H9 (cell line): ENCODE results near the gene GSTK1. TPM values are rescaled to one million over a fixed set of nuclear protein-coding genes. Genes with fewer than 3 reads are reported as not detected.
"Not testable (repeated sequence)": the region's sequence is repeated elsewhere in the genome, so short reads cannot be mapped to it uniquely, and the experiment has no call there.

Experiments
- DNase-seq: peaks from one replicate; pipeline ENCODE4 v3.0.0-alpha.2; 2017
- H2AFZ ChIP-seq: one replicate; pipeline ENCODE4 v1.6.1; 2013; ENCODE audit warnings: mild to moderate bottlenecking, low read length, control low read depth, moderate library complexity
- H2AK5ac ChIP-seq: 2 replicates; pipeline ENCODE4 v1.6.1; 2013; ENCODE audit warnings: low read length, control low read depth, mixed read lengths; ENCODE audit not compliant: insufficient read length
- H2BK120ac ChIP-seq: one replicate; pipeline ENCODE4 v1.6.1; 2013; ENCODE audit warnings: low read depth, mild to moderate bottlenecking, low read length, control low read depth, inconsistent platforms; ENCODE audit not compliant: poor library complexity, severe bottlenecking
- H2BK12ac ChIP-seq: 2 replicates; pipeline ENCODE4 v1.6.1; 2013; ENCODE audit warnings: low read length, control low read depth, mixed read lengths, low read depth; ENCODE audit not compliant: insufficient read length
- H2BK15ac ChIP-seq: 2 replicates; pipeline ENCODE4 v1.6.1; 2013; ENCODE audit warnings: low read depth, low read length, control low read depth
- H2BK20ac ChIP-seq: one replicate; pipeline ENCODE4 v1.6.1; 2013; ENCODE audit warnings: low read depth, mild to moderate bottlenecking, low read length, control low read depth, inconsistent platforms; ENCODE audit not compliant: poor library complexity, severe bottlenecking
- H2BK5ac ChIP-seq: 2 replicates; pipeline ENCODE4 v1.6.1; 2013; ENCODE audit warnings: low read length, control low read depth, mixed read lengths; ENCODE audit not compliant: insufficient read length
- H3K14ac ChIP-seq: 2 replicates; pipeline ENCODE4 v1.6.1; 2013; ENCODE audit warnings: low read length, control low read depth; ENCODE audit not compliant: insufficient read depth
- H3K18ac ChIP-seq: 2 replicates; pipeline ENCODE4 v1.6.1; 2013; ENCODE audit warnings: low read depth, mild to moderate bottlenecking, mixed read lengths, low read length, control low read depth; ENCODE audit not compliant: insufficient read length
- H3K23ac ChIP-seq: 2 replicates; pipeline ENCODE4 v1.6.1; 2013; ENCODE audit warnings: low read length, control low read depth, mixed read lengths, low read depth; ENCODE audit not compliant: insufficient read length
- H3K23me2 ChIP-seq: 2 replicates; pipeline ENCODE4 v1.6.1; 2013; ENCODE audit warnings: low read depth, mild to moderate bottlenecking, mixed read lengths, low read length, control low read depth; ENCODE audit not compliant: insufficient read length, poor library complexity, severe bottlenecking
- H3K27ac ChIP-seq: 2 replicates; pipeline ENCODE4 v1.5.1; 2013; ENCODE audit warnings: low read length, control low read depth, mixed read lengths, low read depth; ENCODE audit not compliant: insufficient read length
- H3K27me3 ChIP-seq: 2 replicates; pipeline ENCODE4 v1.6.1; 2013; ENCODE audit warnings: low read length, control low read depth, inconsistent platforms; ENCODE audit not compliant: insufficient read depth
- H3K4ac ChIP-seq: 2 replicates; pipeline ENCODE4 v1.6.1; 2013; ENCODE audit warnings: low read depth, mild to moderate bottlenecking, control low read depth, inconsistent platforms, low read length, moderate library complexity
- H3K4me1 ChIP-seq: 2 replicates; pipeline ENCODE4 v1.6.1; 2013; ENCODE audit warnings: low read length, control low read depth, inconsistent platforms; ENCODE audit not compliant: insufficient read depth
- H3K4me2 ChIP-seq: 2 replicates; pipeline ENCODE4 v1.6.1; 2013; ENCODE audit warnings: low read length, control low read depth, mixed read lengths; ENCODE audit not compliant: insufficient read length, insufficient read depth
- H3K56ac ChIP-seq: 2 replicates; pipeline ENCODE4 v1.6.1; 2013; ENCODE audit warnings: low read depth, mild to moderate bottlenecking, mixed read lengths, low read length, control low read depth; ENCODE audit not compliant: insufficient read length
- H3K79me1 ChIP-seq: 2 replicates; pipeline ENCODE4 v1.6.1; 2013; ENCODE audit warnings: low read depth, mild to moderate bottlenecking, moderate library complexity, low read length, control low read depth, inconsistent platforms; ENCODE audit not compliant: insufficient read depth, poor library complexity, severe bottlenecking
- H3K79me2 ChIP-seq: 2 replicates; pipeline ENCODE4 v1.6.1; 2013; ENCODE audit warnings: low read length, control low read depth, inconsistent platforms; ENCODE audit not compliant: insufficient read depth
- H3K9ac ChIP-seq: 2 replicates; pipeline ENCODE4 v1.6.1; 2013; ENCODE audit warnings: low read length, control low read depth, mixed read lengths; ENCODE audit not compliant: insufficient read length; ENCODE audit errors: extremely low read depth
- H3K9me3 ChIP-seq: one replicate; pipeline ENCODE4 v1.6.1; 2013; ENCODE audit warnings: low read depth, low read length, inconsistent platforms; ENCODE audit not compliant: control insufficient read depth
- H3T11ph ChIP-seq: one replicate; pipeline ENCODE4 v1.6.1; 2013; ENCODE audit warnings: mild to moderate bottlenecking, low read length, control low read depth, inconsistent platforms
- H4K20me1 ChIP-seq: one replicate; pipeline ENCODE4 v1.6.1; 2013; ENCODE audit not compliant: control insufficient read depth, insufficient read length, insufficient read depth
- H4K5ac ChIP-seq: 2 replicates; pipeline ENCODE4 v1.6.1; 2013; ENCODE audit warnings: low read depth, mild to moderate bottlenecking, mixed read lengths, low read length, control low read depth; ENCODE audit not compliant: insufficient read length
- H4K8ac ChIP-seq: replicated peaks from 2 replicates; pipeline ENCODE4 v1.6.1; 2013; ENCODE audit warnings: low read length, control low read depth, mixed read lengths, low read depth; ENCODE audit not compliant: insufficient read length
- H4K91ac ChIP-seq: 2 replicates; pipeline ENCODE4 v1.6.1; 2013; ENCODE audit warnings: low read depth, mild to moderate bottlenecking, moderate library complexity, mixed read lengths, low read length, control low read depth; ENCODE audit not compliant: insufficient read length
- H3K27ac Mint-ChIP-seq, 3 experiments: 2 replicates in 2 of 3; 3 replicates in 1 of 3; pipeline ENCODE4 v1.8.0; 2020 to 2021; ENCODE audit warnings: mixed read lengths in 3 of 3, mild to moderate bottlenecking in 1 of 3, moderate library complexity in 1 of 3
- H3K27me3 Mint-ChIP-seq: 2 replicates; pipeline ENCODE4 v1.8.0; 2021; ENCODE audit warnings: low read depth, mild to moderate bottlenecking, moderate library complexity, mixed read lengths
- H3K36me3 Mint-ChIP-seq, 3 experiments: 2 replicates in 2 of 3; 3 replicates in 1 of 3; pipeline ENCODE4 v1.8.0; 2020 to 2021; ENCODE audit warnings: low read depth in 3 of 3, mixed read lengths in 3 of 3; ENCODE audit not compliant: insufficient read depth in 1 of 3
- H3K4me1 Mint-ChIP-seq, 2 experiments: 2 replicates each; pipeline ENCODE4 v1.8.0; 2020; ENCODE audit warnings: mixed read lengths in 2 of 2
- H3K4me3 Mint-ChIP-seq, 2 experiments: 2 replicates in 1 of 2; 3 replicates in 1 of 2; pipeline ENCODE4 v1.8.0; 2020 to 2021; ENCODE audit warnings: mild to moderate bottlenecking in 2 of 2, mixed read lengths in 2 of 2, moderate library complexity in 1 of 2
- H3K9me3 Mint-ChIP-seq, 2 experiments: 2 replicates in 1 of 2; 3 replicates in 1 of 2; pipeline ENCODE4 v1.8.0; 2020; ENCODE audit warnings: mild to moderate bottlenecking in 2 of 2, mixed read lengths in 2 of 2, moderate library complexity in 1 of 2
- WGBS: extraction: QIAGEN DNeasy Blood & Tissue Kit; methylation state at CpG from one replicate; pipeline ENCODE4 v1.1.7; 2013; ENCODE audit warnings: missing lambda C conversion rate, low lambda C conversion rate, mixed read lengths; ENCODE audit not compliant: insufficient read length; ENCODE audit errors: extremely low coverage; 5-methylcytosine and 5-hydroxymethylcytosine counted together
- total RNA-seq: library from RNA; stranded (reverse); gene quantifications from 2 replicates; pipeline ENCODE4 v1.2.1, GENCODE V29; 2021
- TF ChIP-seq, protein P1 (sequence below): fragments of 200-600 bp; sonication (generic); conservative IDR thresholded peaks from 3 replicates; pipeline ENCODE4 v1.8.0; 2021; ENCODE audit warnings: antibody characterized with exemption, mild to moderate bottlenecking

Gene GSTK1
- total RNA-seq, 1 experiment from 2014 or later = 36.1 TPM

GRCh38 chr7:143289421-143289820 lies 26.2 kb downstream of the GSTK1 start:
- Histone ChIP-seq H2BK15ac (no peak overlapping the region), H3K14ac (no peak overlapping the region), H3K27ac (no peak overlapping the region), H2AFZ (no peak overlapping the region), H3T11ph (no peak overlapping the region), H3K9me3 (peaks cover 10% of the 10 kb centered on the region), H4K20me1 (no peaks in the 10 kb centered on the region), H2BK20ac (no peak overlapping the region), H2BK12ac (no peak overlapping the region), H3K18ac (no peak overlapping the region), H4K91ac (no peak overlapping the region), H3K27me3 (peaks cover 10% of the 10 kb centered on the region; the same call in 1 of the 2 replicates), H3K79me2 (peaks cover 16% of the 10 kb centered on the region; the same call in 1 of the 2 replicates), H3K56ac (no peak overlapping the region), H3K4me1 (peaks cover 6% of the 10 kb centered on the region; the same call in 1 of the 2 replicates), H2AK5ac (no peak overlapping the region), H2BK120ac (no peak overlapping the region), H4K8ac (no peak overlapping the region), H3K23me2 (peaks cover 10% of the 10 kb centered on the region), H2BK5ac (no peak overlapping the region), H3K4ac (no peak overlapping the region), H4K5ac (no peak overlapping the region), H3K23ac (no peak overlapping the region), H3K9ac (peak overlapping the region; percentile 94), H3K4me2 (peak overlapping the region; percentile 99), H3K79me1 (no peaks in the 10 kb centered on the region)
- WGBS = no CpG with 5 or more reads among the region's 6 CpGs
- H3K27me3 Mint-ChIP-seq = peaks cover 33% of the 10 kb centered on the region
- H3K4me3 Mint-ChIP-seq = peak overlapping the region; percentile 91 to 95
- peaks cover 12 to 14% of the 10 kb centered on the region in 2 experiments for H3K9me3 Mint-ChIP-seq
- TF ChIP-seq, protein P1, sequence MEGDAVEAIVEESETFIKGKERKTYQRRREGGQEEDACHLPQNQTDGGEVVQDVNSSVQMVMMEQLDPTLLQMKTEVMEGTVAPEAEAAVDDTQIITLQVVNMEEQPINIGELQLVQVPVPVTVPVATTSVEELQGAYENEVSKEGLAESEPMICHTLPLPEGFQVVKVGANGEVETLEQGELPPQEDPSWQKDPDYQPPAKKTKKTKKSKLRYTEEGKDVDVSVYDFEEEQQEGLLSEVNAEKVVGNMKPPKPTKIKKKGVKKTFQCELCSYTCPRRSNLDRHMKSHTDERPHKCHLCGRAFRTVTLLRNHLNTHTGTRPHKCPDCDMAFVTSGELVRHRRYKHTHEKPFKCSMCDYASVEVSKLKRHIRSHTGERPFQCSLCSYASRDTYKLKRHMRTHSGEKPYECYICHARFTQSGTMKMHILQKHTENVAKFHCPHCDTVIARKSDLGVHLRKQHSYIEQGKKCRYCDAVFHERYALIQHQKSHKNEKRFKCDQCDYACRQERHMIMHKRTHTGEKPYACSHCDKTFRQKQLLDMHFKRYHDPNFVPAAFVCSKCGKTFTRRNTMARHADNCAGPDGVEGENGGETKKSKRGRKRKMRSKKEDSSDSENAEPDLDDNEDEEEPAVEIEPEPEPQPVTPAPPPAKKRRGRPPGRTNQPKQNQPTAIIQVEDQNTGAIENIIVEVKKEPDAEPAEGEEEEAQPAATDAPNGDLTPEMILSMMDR = no peak
- H3K36me3 Mint-ChIP-seq = peaks cover 43 to 63% (median 55%) of the 10 kb centered on the region in 3 experiments
- no peak for DNase-seq
- peaks cover 26 to 29% of the 10 kb centered on the region in 2 experiments for H3K4me1 Mint-ChIP-seq
- H3K27ac Mint-ChIP-seq = no peak overlapping the region

DNA sequence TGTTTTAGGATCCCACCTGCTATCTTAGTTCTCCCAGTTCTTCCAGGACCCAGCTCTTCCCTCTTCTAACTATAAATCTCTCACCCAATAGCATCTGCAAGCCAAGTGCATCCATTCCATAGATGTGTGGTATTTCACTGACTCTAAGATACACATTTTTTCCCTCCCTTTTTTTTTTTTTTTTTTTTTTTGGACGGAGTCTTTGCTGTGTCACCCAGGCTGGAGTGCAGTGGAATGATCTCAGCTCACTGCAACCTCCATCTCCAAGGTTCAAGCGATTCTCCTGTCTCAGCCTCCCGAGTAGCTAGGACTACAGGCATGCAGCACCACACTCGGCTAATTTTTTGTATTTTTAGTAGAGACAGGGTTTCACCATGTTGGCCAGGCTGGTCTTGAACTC lies 26.6 kb downstream of the GSTK1 start:
- Mint-ChIP-seq H3K4me3 (peak overlapping the region; percentile 91 to 95), H3K4me1 (peaks cover 21 to 24% of the 10 kb centered on the region in 2 experiments), H3K27ac (peak overlapping the region in 1 of 3 experiments; percentile 61; a peak in 1 of 7 replicates), H3K36me3 (peaks cover 46 to 68% (median 60%) of the 10 kb centered on the region in 3 experiments), H3K27me3 (peaks cover 31% of the 10 kb centered on the region), H3K9me3 (peaks cover 12 to 14% of the 10 kb centered on the region in 2 experiments)
- H2BK5ac ChIP-seq, H3K4me1 ChIP-seq, H2AK5ac ChIP-seq, H3K9ac ChIP-seq, H3K56ac ChIP-seq, H3K23me2 ChIP-seq, H3K14ac ChIP-seq, H3K4ac ChIP-seq, H3K27ac ChIP-seq, H3T11ph ChIP-seq, H3K9me3 ChIP-seq, H3K18ac ChIP-seq, H3K79me1 ChIP-seq, H2BK120ac ChIP-seq, H2BK20ac ChIP-seq, DNase-seq, H3K23ac ChIP-seq, H4K8ac ChIP-seq, H4K20me1 ChIP-seq, H2BK12ac ChIP-seq, H3K4me2 ChIP-seq, H2AFZ ChIP-seq, H2BK15ac ChIP-seq, H4K5ac ChIP-seq, H4K91ac ChIP-seq: not testable (repeated sequence)
- no CpG with 5 or more reads among the region's 4 CpGs for WGBS
- H3K79me2 ChIP-seq = peaks cover 16% of the 10 kb centered on the region; the same call in 1 of the 2 replicates
- H3K27me3 ChIP-seq = peaks cover 10% of the 10 kb centered on the region; the same call in 1 of the 2 replicates
